ENCODE results near the gene ANLN. TPM values are rescaled to one million over a fixed set of nuclear protein-coding genes. Genes with fewer than 3 reads are reported as not detected.

The ANLN gene
- total and polyA plus RNA-seq, 2 donors, result 3.1 to 28.8 TPM

GRCh38 chr7:36420307-36420706 is 30.6 kb downstream of the ANLN start:
- no peaks in the 10 kb centered on the region for H3K27me3 ChIP-seq (ENCODE audit: control insufficient read depth in 2 of 2, insufficient read depth in 1 of 2, low read length in 1 of 2)
- H3K9me3 ChIP-seq (ENCODE audit: control insufficient read depth in 2 of 2, insufficient read depth in 1 of 2, low read length in 1 of 2), result no peaks in the 10 kb centered on the region
- DNase-seq (ENCODE audit: low read depth in 6 of 9, low spot score in 9 of 9), result no peak
- no peak overlapping the region for H3K4me3 ChIP-seq (ENCODE audit: low read length in 2 of 2)
- no peak overlapping the region for H3K27ac ChIP-seq (ENCODE audit: low read depth in 1 of 2, low read length in 1 of 2)
- H3K4me1 ChIP-seq (ENCODE audit: control insufficient read depth in 2 of 2, insufficient read depth in 2 of 2, low read length in 2 of 2), result no peaks in the 10 kb centered on the region
- 98% methylated on average over 3 of the region's 3 CpGs for WGBS
- peaks cover 22 to 73% of the 10 kb centered on the region in 2 donors for H3K36me3 ChIP-seq (ENCODE audit: control insufficient read depth in 2 of 2, insufficient read depth in 2 of 2, low read length in 1 of 2)

- no peak for DNase-seq (ENCODE audit: low read depth in 6 of 9, low spot score in 9 of 9)
- Histone ChIP-seq H3K9me3 (ENCODE audit: control insufficient read depth in 2 of 2, insufficient read depth in 1 of 2, low read length in 1 of 2) (no peaks in the 10 kb centered on the region), H3K27me3 (ENCODE audit: control insufficient read depth in 2 of 2, insufficient read depth in 1 of 2, low read length in 1 of 2) (no peaks in the 10 kb centered on the region), H3K27ac (ENCODE audit: low read depth in 1 of 2, low read length in 1 of 2) (no peak overlapping the region), H3K4me3 (ENCODE audit: low read length in 2 of 2) (no peak overlapping the region), H3K36me3 (ENCODE audit: control insufficient read depth in 2 of 2, insufficient read depth in 2 of 2, low read length in 1 of 2) (peaks cover 28 to 74% of the 10 kb centered on the region in 2 donors), H3K4me1 (ENCODE audit: control insufficient read depth in 2 of 2, insufficient read depth in 2 of 2, low read length in 2 of 2) (no peaks in the 10 kb centered on the region)
- WGBS, result over 99% methylated on average over 3 of the region's 3 CpGs
These were observed 32.4 kb downstream of the ANLN start for GRCh38 chr7:36422072-36422471.

- Histone ChIP-seq H3K27me3 (ENCODE audit: control insufficient read depth in 2 of 2, insufficient read depth in 1 of 2, low read length in 1 of 2) (no peaks in the 10 kb centered on the region), H3K9me3 (ENCODE audit: control insufficient read depth in 2 of 2, insufficient read depth in 1 of 2, low read length in 1 of 2) (no peaks in the 10 kb centered on the region), H3K27ac (ENCODE audit: low read depth in 1 of 2, low read length in 1 of 2) (no peak overlapping the region), H3K36me3 (ENCODE audit: control insufficient read depth in 2 of 2, insufficient read depth in 2 of 2, low read length in 1 of 2) (peaks cover 23 to 75% of the 10 kb centered on the region in 2 donors), H3K4me3 (ENCODE audit: low read length in 2 of 2) (no peak overlapping the region), H3K4me1 (ENCODE audit: control insufficient read depth in 2 of 2, insufficient read depth in 2 of 2, low read length in 2 of 2) (no peaks in the 10 kb centered on the region)
- 99% methylated on average over 2 of the region's 2 CpGs for WGBS
- DNase-seq (ENCODE audit: low read depth in 6 of 9, low spot score in 9 of 9), result no peak
These were observed 34.0 kb downstream of the ANLN start for GRCh38 chr7:36423633-36424032.

- WGBS, result 95% methylated on average over 2 of the region's 2 CpGs
- H3K4me1 ChIP-seq (ENCODE audit: control insufficient read depth in 2 of 2, insufficient read depth in 2 of 2, low read length in 2 of 2), result no peaks in the 10 kb centered on the region
- DNase-seq (ENCODE audit: low read depth in 6 of 9, low spot score in 9 of 9), result no peak
- no peaks in the 10 kb centered on the region for H3K9me3 ChIP-seq (ENCODE audit: control insufficient read depth in 2 of 2, insufficient read depth in 1 of 2, low read length in 1 of 2)
- no peak overlapping the region for H3K4me3 ChIP-seq (ENCODE audit: low read length in 2 of 2)
- no peaks in the 10 kb centered on the region for H3K27me3 ChIP-seq (ENCODE audit: control insufficient read depth in 2 of 2, insufficient read depth in 1 of 2, low read length in 1 of 2)
- no peak overlapping the region for H3K27ac ChIP-seq (ENCODE audit: low read depth in 1 of 2, low read length in 1 of 2)
- peaks cover 21 to 83% of the 10 kb centered on the region in 2 donors for H3K36me3 ChIP-seq (ENCODE audit: control insufficient read depth in 2 of 2, insufficient read depth in 2 of 2, low read length in 1 of 2)
These were observed 40.5 kb downstream of the ANLN start for GRCh38 chr7:36430186-36430585.

GRCh38 chr7:36430881-36431280 is 41.2 kb downstream of the ANLN start:
- H3K27me3 ChIP-seq (ENCODE audit: control insufficient read depth in 2 of 2, insufficient read depth in 1 of 2, low read length in 1 of 2), result no peaks in the 10 kb centered on the region
- WGBS, result 98% methylated on average over 2 of the region's 2 CpGs
- H3K4me3 ChIP-seq (ENCODE audit: low read length in 2 of 2), result no peak overlapping the region
- H3K36me3 ChIP-seq (ENCODE audit: control insufficient read depth in 2 of 2, insufficient read depth in 2 of 2, low read length in 1 of 2), result peaks cover 19 to 79% of the 10 kb centered on the region in 2 donors
- no peak overlapping the region for H3K27ac ChIP-seq (ENCODE audit: low read depth in 1 of 2, low read length in 1 of 2)
- DNase-seq (ENCODE audit: low read depth in 6 of 9, low spot score in 9 of 9), result no peak
- no peaks in the 10 kb centered on the region for H3K9me3 ChIP-seq (ENCODE audit: control insufficient read depth in 2 of 2, insufficient read depth in 1 of 2, low read length in 1 of 2)
- no peaks in the 10 kb centered on the region for H3K4me1 ChIP-seq (ENCODE audit: control insufficient read depth in 2 of 2, insufficient read depth in 2 of 2, low read length in 2 of 2)

- peaks cover 22 to 70% of the 10 kb centered on the region in 2 donors for H3K36me3 ChIP-seq (ENCODE audit: control insufficient read depth in 2 of 2, insufficient read depth in 2 of 2, low read length in 1 of 2)
- no peak overlapping the region for H3K27ac ChIP-seq (ENCODE audit: low read depth in 1 of 2, low read length in 1 of 2)
- no peaks in the 10 kb centered on the region for H3K4me1 ChIP-seq (ENCODE audit: control insufficient read depth in 2 of 2, insufficient read depth in 2 of 2, low read length in 2 of 2)
- H3K27me3 ChIP-seq (ENCODE audit: control insufficient read depth in 2 of 2, insufficient read depth in 1 of 2, low read length in 1 of 2), result no peaks in the 10 kb centered on the region
- DNase-seq (ENCODE audit: low read depth in 6 of 9, low spot score in 9 of 9), result no peak
- no peaks in the 10 kb centered on the region for H3K9me3 ChIP-seq (ENCODE audit: control insufficient read depth in 2 of 2, insufficient read depth in 1 of 2, low read length in 1 of 2)
- H3K4me3 ChIP-seq (ENCODE audit: low read length in 2 of 2), result no peak overlapping the region
- 98% methylated on average over 4 of the region's 4 CpGs for WGBS
These were observed 48.5 kb downstream of the ANLN start for GRCh38 chr7:36438211-36438610.

- Histone ChIP-seq H3K9me3 (ENCODE audit: control insufficient read depth in 2 of 2, insufficient read depth in 1 of 2, low read length in 1 of 2) (no peaks in the 10 kb centered on the region), H3K36me3 (ENCODE audit: control insufficient read depth in 2 of 2, insufficient read depth in 2 of 2, low read length in 1 of 2) (peaks cover 21 to 62% of the 10 kb centered on the region in 2 donors), H3K4me1 (ENCODE audit: control insufficient read depth in 2 of 2, insufficient read depth in 2 of 2, low read length in 2 of 2) (no peaks in the 10 kb centered on the region), H3K4me3 (ENCODE audit: low read length in 2 of 2) (no peak overlapping the region), H3K27me3 (ENCODE audit: control insufficient read depth in 2 of 2, insufficient read depth in 1 of 2, low read length in 1 of 2) (no peaks in the 10 kb centered on the region), H3K27ac (ENCODE audit: low read depth in 1 of 2, low read length in 1 of 2) (no peak overlapping the region)
- 94% methylated on average over 2 of the region's 2 CpGs for WGBS
- no peak for DNase-seq (ENCODE audit: low read depth in 6 of 9, low spot score in 9 of 9)
These were observed 50.0 kb downstream of the ANLN start for GRCh38 chr7:36439624-36440023.

GRCh38 chr7:36440880-36441279 is 51.2 kb downstream of the ANLN start:
- H3K4me1 ChIP-seq (ENCODE audit: control insufficient read depth in 2 of 2, insufficient read depth in 2 of 2, low read length in 2 of 2), result no peaks in the 10 kb centered on the region
- no peak overlapping the region for H3K4me3 ChIP-seq (ENCODE audit: low read length in 2 of 2)
- WGBS, result 92% methylated on average over 3 of the region's 3 CpGs
- peaks cover 19 to 59% of the 10 kb centered on the region in 2 donors for H3K36me3 ChIP-seq (ENCODE audit: control insufficient read depth in 2 of 2, insufficient read depth in 2 of 2, low read length in 1 of 2)
- H3K9me3 ChIP-seq (ENCODE audit: control insufficient read depth in 2 of 2, insufficient read depth in 1 of 2, low read length in 1 of 2), result no peaks in the 10 kb centered on the region
- no peak overlapping the region for H3K27ac ChIP-seq (ENCODE audit: low read depth in 1 of 2, low read length in 1 of 2)
- DNase-seq (ENCODE audit: low read depth in 6 of 9, low spot score in 9 of 9), result no peak
- no peaks in the 10 kb centered on the region for H3K27me3 ChIP-seq (ENCODE audit: control insufficient read depth in 2 of 2, insufficient read depth in 1 of 2, low read length in 1 of 2)

GRCh38 chr7:36441344-36442022 is 51.8 kb downstream of the ANLN start:
- peaks cover 23 to 62% of the 10 kb centered on the region in 2 donors for H3K36me3 ChIP-seq (ENCODE audit: control insufficient read depth in 2 of 2, insufficient read depth in 2 of 2, low read length in 1 of 2)
- DNase-seq (ENCODE audit: low read depth in 6 of 9, low spot score in 9 of 9), result no peak
- WGBS, result 87% methylated on average over 7 of the region's 7 CpGs

More at GRCh38 chr7:36441344-36442022, 51.8 kb downstream of the ANLN start:
- Histone ChIP-seq H3K27ac (ENCODE audit: low read depth in 1 of 2, low read length in 1 of 2) (no peak overlapping the region), H3K4me1 (ENCODE audit: control insufficient read depth in 2 of 2, insufficient read depth in 2 of 2, low read length in 2 of 2) (no peaks in the 10 kb centered on the region), H3K4me3 (ENCODE audit: low read length in 2 of 2) (no peak overlapping the region), H3K9me3 (ENCODE audit: control insufficient read depth in 2 of 2, insufficient read depth in 1 of 2, low read length in 1 of 2) (no peaks in the 10 kb centered on the region), H3K27me3 (ENCODE audit: control insufficient read depth in 2 of 2, insufficient read depth in 1 of 2, low read length in 1 of 2) (no peaks in the 10 kb centered on the region)
